HG03159 (cell line): Measurements from ENCODE around the gene CNIH1.
"Not testable (repeated sequence)": the region's sequence is repeated elsewhere in the genome, so short reads cannot be mapped to it uniquely, and the experiment has no call there.

Source experiments
- ATAC-seq: cut with Tn5 transposase; IDR thresholded peaks from one replicate; pipeline ENCODE4 v1.9.1; 2021; ENCODE audit warnings: mild to moderate bottlenecking, moderate library complexity; ENCODE audit not compliant: unreplicated experiment

CNIH1 gene

GRCh38 chr14:54435500-54435981, 5.6 kb downstream of the CNIH1 start:
- peak; percentile 67 for ATAC-seq

- no peak for ATAC-seq
Measured at GRCh38 chr14:54428527-54428926, 12.6 kb downstream of the CNIH1 start.

- ATAC-seq: no peak
Measured at GRCh38 chr14:54427871-54428270, 13.3 kb downstream of the CNIH1 start.

- ATAC-seq: no peak
Measured at GRCh38 chr14:54425537-54426274, 15.5 kb downstream of the CNIH1 start.

GRCh38 chr14:54425068-54425467, 16.1 kb downstream of the CNIH1 start:
- ATAC-seq: no peak

- no peak for ATAC-seq
Measured at GRCh38 chr14:54424479-54424901, 16.7 kb downstream of the CNIH1 start.

- ATAC-seq: no peak
Measured at GRCh38 chr14:54423991-54424390, 17.2 kb downstream of the CNIH1 start.

GRCh38 chr14:54420478-54421142, 20.6 kb downstream of the CNIH1 start:
- ATAC-seq: no peak

- no peak for ATAC-seq
Measured at GRCh38 chr14:54411371-54411770, 29.8 kb downstream of the CNIH1 start.

GRCh38 chr14:54410215-54410614, 31.0 kb downstream of the CNIH1 start:
- no peak for ATAC-seq

GRCh38 chr14:54403401-54404005, 37.7 kb downstream of the CNIH1 start:
- ATAC-seq: not testable (repeated sequence)

- ATAC-seq: no peak
Measured at GRCh38 chr14:54399560-54399959, 41.6 kb downstream of the CNIH1 start.

GRCh38 chr14:54396493-54397335, 44.5 kb downstream of the CNIH1 start, which contains the start of gene CDKN3:
Gene CDKN3 (plus strand): TSS chr14:54397007. CDS start chr14:54397069, 62 bp downstream.
- ATAC-seq: peak; percentile 97

GRCh38 chr14:54396183-54396492, 45.0 kb downstream of the CNIH1 start:
- no peak for ATAC-seq

- no peak for ATAC-seq
Measured at GRCh38 chr14:54395716-54396115, 45.5 kb downstream of the CNIH1 start.

- ATAC-seq: no peak
Measured at GRCh38 chr14:54395284-54395683, 45.9 kb downstream of the CNIH1 start.

- no peak for ATAC-seq
Measured at GRCh38 chr14:54394596-54394995, 46.6 kb downstream of the CNIH1 start.

GRCh38 chr14:54392986-54393884, 47.9 kb downstream of the CNIH1 start:
- ATAC-seq: not testable (repeated sequence)

- no peak for ATAC-seq
Measured at GRCh38 chr14:54392131-54392859, 48.9 kb downstream of the CNIH1 start.
